Mucosa of stomach (tissue), 1 donor: ENCODE measurements around the gene ASMTL.
"Not testable (repeated sequence)": the region's sequence is repeated elsewhere in the genome, so short reads cannot be mapped to it uniquely, and the experiment has no call there.

Experiments
- H3K27me3 ChIP-seq: one replicate; pipeline ENCODE4 v1.7.0; 2013; ENCODE audit warnings: mild to moderate bottlenecking, low read length; ENCODE audit not compliant: control insufficient read depth, insufficient read depth
- H3K36me3 ChIP-seq: one replicate; pipeline ENCODE4 v1.7.0; 2013; ENCODE audit warnings: low read length; ENCODE audit not compliant: control insufficient read depth, insufficient read depth
- H3K4me1 ChIP-seq: one replicate; pipeline ENCODE4 v1.7.0; 2013; ENCODE audit warnings: mild to moderate bottlenecking, low read length; ENCODE audit not compliant: control insufficient read depth, insufficient read depth
- H3K4me3 ChIP-seq: one replicate; pipeline ENCODE4 v1.7.0; 2013; ENCODE audit warnings: low read length
- H3K9ac ChIP-seq: one replicate; pipeline ENCODE4 v1.7.0; 2013; ENCODE audit warnings: mild to moderate bottlenecking, low read length, moderate library complexity
- H3K9me3 ChIP-seq: one replicate; pipeline ENCODE4 v1.7.0; 2013; ENCODE audit warnings: mild to moderate bottlenecking, low read length, moderate library complexity; ENCODE audit not compliant: control insufficient read depth
- donor health status: Pancreatic carcinoma.

Gene ASMTL

GRCh38 chrX:1419545-1420355, 33.0 kb downstream of the ASMTL start:
- peaks cover 6% of the 10 kb centered on the region for H3K36me3 ChIP-seq
- no peaks in the 10 kb centered on the region for H3K27me3 ChIP-seq
- no peaks in the 10 kb centered on the region for H3K4me1 ChIP-seq
- no peak overlapping the region for H3K9ac ChIP-seq
- H3K9me3 ChIP-seq, result no peaks in the 10 kb centered on the region
- H3K4me3 ChIP-seq, result no peak overlapping the region

- H3K9ac ChIP-seq, result no peak overlapping the region
- no peak overlapping the region for H3K4me3 ChIP-seq
- no peaks in the 10 kb centered on the region for H3K27me3 ChIP-seq
- H3K9me3 ChIP-seq, result no peaks in the 10 kb centered on the region
- no peaks in the 10 kb centered on the region for H3K4me1 ChIP-seq
- H3K36me3 ChIP-seq, result peaks cover 6% of the 10 kb centered on the region
Measured at GRCh38 chrX:1418901-1419544, 33.7 kb downstream of the ASMTL start.

GRCh38 chrX:1417921-1418771, 34.6 kb downstream of the ASMTL start:
- Histone ChIP-seq H3K4me3 (no peak overlapping the region), H3K4me1 (no peaks in the 10 kb centered on the region), H3K9ac (no peak overlapping the region), H3K36me3 (peaks cover 6% of the 10 kb centered on the region), H3K9me3 (no peaks in the 10 kb centered on the region), H3K27me3 (no peaks in the 10 kb centered on the region)

GRCh38 chrX:1416965-1417760, 35.5 kb downstream of the ASMTL start:
- H3K9me3 ChIP-seq, result no peaks in the 10 kb centered on the region
- H3K36me3 ChIP-seq, result peaks cover 6% of the 10 kb centered on the region
- no peak overlapping the region for H3K9ac ChIP-seq
- no peaks in the 10 kb centered on the region for H3K27me3 ChIP-seq
- no peaks in the 10 kb centered on the region for H3K4me1 ChIP-seq
- no peak overlapping the region for H3K4me3 ChIP-seq

GRCh38 chrX:1416327-1416784, 36.4 kb downstream of the ASMTL start:
- H3K9me3 ChIP-seq, result no peaks in the 10 kb centered on the region
- no peak overlapping the region for H3K4me3 ChIP-seq
- no peaks in the 10 kb centered on the region for H3K27me3 ChIP-seq
- no peaks in the 10 kb centered on the region for H3K4me1 ChIP-seq
- H3K9ac ChIP-seq, result no peak overlapping the region
- peaks cover 6% of the 10 kb centered on the region for H3K36me3 ChIP-seq

GRCh38 chrX:1412551-1413161, 40.1 kb downstream of the ASMTL start:
- Histone ChIP-seq H3K4me1 (no peaks in the 10 kb centered on the region), H3K36me3 (no peaks in the 10 kb centered on the region), H3K27me3 (no peaks in the 10 kb centered on the region), H3K4me3 (no peak overlapping the region), H3K9ac (no peak overlapping the region), H3K9me3 (no peaks in the 10 kb centered on the region)

GRCh38 chrX:1411326-1411725, 41.4 kb downstream of the ASMTL start:
- H3K9ac ChIP-seq, result no peak overlapping the region
- H3K27me3 ChIP-seq, result no peaks in the 10 kb centered on the region
- no peaks in the 10 kb centered on the region for H3K4me1 ChIP-seq
- H3K36me3 ChIP-seq, result peaks cover 5% of the 10 kb centered on the region
- no peaks in the 10 kb centered on the region for H3K9me3 ChIP-seq
- no peak overlapping the region for H3K4me3 ChIP-seq

GRCh38 chrX:1407035-1407434, 45.7 kb downstream of the ASMTL start:
- Histone ChIP-seq H3K27me3 (no peaks in the 10 kb centered on the region), H3K9ac (no peak overlapping the region), H3K36me3 (peaks cover 19% of the 10 kb centered on the region)

GRCh38 chrX:1405769-1406168, 46.9 kb downstream of the ASMTL start:
- peaks cover 19% of the 10 kb centered on the region for H3K36me3 ChIP-seq
- not testable (repeated sequence) for H3K4me1 ChIP-seq, H3K4me3 ChIP-seq, H3K9ac ChIP-seq, H3K9me3 ChIP-seq, H3K27me3 ChIP-seq

More at GRCh38 chrX:1407035-1407434, 45.7 kb downstream of the ASMTL start:
- Histone ChIP-seq H3K9me3 (no peaks in the 10 kb centered on the region), H3K4me1 (no peaks in the 10 kb centered on the region), H3K4me3 (no peak overlapping the region)

- peaks cover 19% of the 10 kb centered on the region for H3K36me3 ChIP-seq
- not testable (repeated sequence) for H3K9me3 ChIP-seq, H3K4me3 ChIP-seq, H3K27me3 ChIP-seq, H3K9ac ChIP-seq, H3K4me1 ChIP-seq
Measured at GRCh38 chrX:1403867-1404266, 48.8 kb downstream of the ASMTL start.

GRCh38 chrX:1403228-1403627, 49.5 kb downstream of the ASMTL start:
- Histone ChIP-seq H3K9ac (no peak overlapping the region), H3K27me3 (no peaks in the 10 kb centered on the region), H3K4me3 (no peak overlapping the region), H3K36me3 (peaks cover 19% of the 10 kb centered on the region), H3K4me1 (no peaks in the 10 kb centered on the region), H3K9me3 (no peaks in the 10 kb centered on the region)
